ENCODE results near the gene PRKN.

- TF ChIP-seq CTCF (IDR thresholded peaks at IDR 0.05; ENCODE audit: borderline replicate concordance, extremely low read depth, low read length, poor library complexity, severe bottlenecking) (no peak), EZH2 (IDR thresholded peaks at IDR 0.05; ENCODE audit: borderline replicate concordance, low read depth, low read length, severe bottlenecking) (no peak)
Measured at GRCh38 chr6:161710698-161711097, 1016.9 kb downstream of the PRKN start.

All from DND-41 (cell line).